Measurements from ENCODE around the gene TTLL9.

DNA sequence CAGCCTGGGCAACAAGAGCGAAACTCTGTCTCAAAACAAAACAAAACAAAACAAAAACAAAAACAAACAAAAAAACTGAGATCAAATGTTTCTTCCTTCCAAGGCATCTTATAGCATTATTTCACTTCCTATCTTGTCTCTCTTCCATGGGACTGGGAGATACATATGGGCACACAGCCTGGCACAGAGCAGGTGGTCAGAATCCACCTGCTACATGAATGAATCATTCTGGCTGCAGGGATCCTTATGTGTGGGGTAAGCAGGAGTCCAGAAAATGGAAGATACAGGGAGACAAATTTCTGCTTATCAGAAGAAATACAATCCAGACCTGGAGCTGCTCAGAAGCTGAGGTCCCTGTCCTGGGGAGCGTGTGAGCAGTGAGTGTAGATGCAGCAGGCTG is 121.7 kb downstream of the TTLL9 start:
- TF ChIP-seq SMC3 (IDR thresholded peaks at IDR 0.05; ENCODE audit: low read depth, low read length) (no peak), POLR2AphosphoS5 (IDR thresholded peaks at IDR 0.05; ENCODE audit: low read depth, low read length) (no peak), NRF1 (IDR thresholded peaks at IDR 0.05; ENCODE audit: low read depth, low read length) (no peak), CHD2 (IDR thresholded peaks at IDR 0.05; ENCODE audit: low read length, partially characterized antibody) (no peak), RXRA (IDR thresholded peaks at IDR 0.05; ENCODE audit: borderline replicate concordance, low read depth) (no peak), SIN3A (IDR thresholded peaks at IDR 0.05; ENCODE audit: borderline replicate concordance, low read depth, low read length) (no peak), TEAD4 (IDR thresholded peaks at IDR 0.05; ENCODE audit: borderline replicate concordance, insufficient read depth) (no peak)
- TF ChIP-seq, protein P1, sequence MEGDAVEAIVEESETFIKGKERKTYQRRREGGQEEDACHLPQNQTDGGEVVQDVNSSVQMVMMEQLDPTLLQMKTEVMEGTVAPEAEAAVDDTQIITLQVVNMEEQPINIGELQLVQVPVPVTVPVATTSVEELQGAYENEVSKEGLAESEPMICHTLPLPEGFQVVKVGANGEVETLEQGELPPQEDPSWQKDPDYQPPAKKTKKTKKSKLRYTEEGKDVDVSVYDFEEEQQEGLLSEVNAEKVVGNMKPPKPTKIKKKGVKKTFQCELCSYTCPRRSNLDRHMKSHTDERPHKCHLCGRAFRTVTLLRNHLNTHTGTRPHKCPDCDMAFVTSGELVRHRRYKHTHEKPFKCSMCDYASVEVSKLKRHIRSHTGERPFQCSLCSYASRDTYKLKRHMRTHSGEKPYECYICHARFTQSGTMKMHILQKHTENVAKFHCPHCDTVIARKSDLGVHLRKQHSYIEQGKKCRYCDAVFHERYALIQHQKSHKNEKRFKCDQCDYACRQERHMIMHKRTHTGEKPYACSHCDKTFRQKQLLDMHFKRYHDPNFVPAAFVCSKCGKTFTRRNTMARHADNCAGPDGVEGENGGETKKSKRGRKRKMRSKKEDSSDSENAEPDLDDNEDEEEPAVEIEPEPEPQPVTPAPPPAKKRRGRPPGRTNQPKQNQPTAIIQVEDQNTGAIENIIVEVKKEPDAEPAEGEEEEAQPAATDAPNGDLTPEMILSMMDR (IDR thresholded peaks at IDR 0.05) = no peak

Measured in SK-N-SH (cell line).